ENCODE data around the gene ADGRG6.

- TF ChIP-seq POLR2A (IDR thresholded peaks at IDR 0.05; ENCODE audit: low read depth, low read length) (no peak), SPI1 (IDR thresholded peaks at IDR 0.05; ENCODE audit: borderline replicate concordance, insufficient read depth, low read depth, low read length) (no peak), E2F4 (IDR thresholded peaks at IDR 0.05; ENCODE audit: low read depth, low read length) (no peak), CTCF (IDR thresholded peaks at IDR 0.05 in 2 of 3, conservative IDR thresholded peaks at IDR 0.05 in 1 of 3; ENCODE audit: control insufficient read depth in 2 of 3, extremely low read depth in 1 of 3, insufficient read depth in 1 of 3, low read depth in 3 of 3, low read length in 3 of 3) (no peak), KDM1A (IDR thresholded peaks at IDR 0.05; ENCODE audit: borderline replicate concordance) (no peak)
Measured at GRCh38 chr6:142322504-142323198, 20.8 kb downstream of the ADGRG6 start.
